Right lobe of liver (tissue), 6 donors: ENCODE data around the gene BARX2. TPM values are rescaled to one million over a fixed set of nuclear protein-coding genes. Genes with fewer than 3 reads are reported as not detected.

ENCODE experiments used
- ATAC-seq, 4 donors: fragments of 200-7000 bp; cut with Tn5 transposase; one replicate each; pipeline ENCODE4 v1.9.1; 2020; ENCODE audit warnings: mild to moderate bottlenecking in 4 of 4, moderate library complexity in 4 of 4
- DNase-seq, 3 donors: peaks; one replicate each; pipeline ENCODE4 v3.0.0-alpha.2; 2020
- H3K27ac ChIP-seq, 3 donors: fragments of 200-600 bp; one replicate each; pipeline ENCODE4 v1.8.0; 2022
- H3K27me3 ChIP-seq, 2 donors: fragments of 200-600 bp; one replicate each; pipeline ENCODE4 v1.8.0; 2022
- H3K36me3 ChIP-seq, 4 donors: fragments of 200-600 bp; sonication (generic) in 1 of 4; one replicate each; pipeline versions ENCODE4 v1.5.1 to v1.8.0; 2017 to 2022; ENCODE audit warnings: control low read depth in 1 of 4
- H3K4me1 ChIP-seq, 4 donors: fragments of 200-600 bp; sonication (generic) in 1 of 4; one replicate each; pipeline versions ENCODE4 v1.5.1 to v1.8.0; 2017 to 2022; ENCODE audit warnings: control low read depth in 1 of 4
- H3K4me3 ChIP-seq, 3 donors: fragments of 200-600 bp; one replicate each; pipeline ENCODE4 v1.8.0; 2022
- H3K9me3 ChIP-seq, 4 donors: fragments of 200-600 bp; sonication (generic) in 1 of 4; one replicate each; pipeline versions ENCODE4 v1.5.1 to v1.8.0; 2017 to 2022; ENCODE audit warnings: control low read depth in 1 of 4
- POLR2A ChIP-seq: fragments of 450-650 bp; IDR thresholded peaks from one replicate; pipeline ENCODE4 v1.6.1; 2017; ENCODE audit warnings: antibody characterized with exemption, mild to moderate bottlenecking
- WGBS: methylation state at CpG from one replicate; pipeline ENCODE4 v1.1.6; 2018; ENCODE audit warnings: low coverage, low lambda C conversion rate; ENCODE audit not compliant: insufficient coverage; ENCODE audit errors: missing lambda C conversion rate; 5-methylcytosine and 5-hydroxymethylcytosine counted together
- intact Hi-C, 2 donors: fragments of 100-400 bp; cut with DNase I; formaldehyde crosslinking; loops; one replicate each; pipeline versions ENCODE4 v1.11.2 to v1.14.1; 2022
- total RNA-seq, 6 experiments: library from RNA; depleted of rRNA in 2 of 6; stranded (reverse); fragments of >200 nt in 2 of 6; fragmentation: NEBNext Ultra II Directional in 3 of 6; extraction: Animal tissue kit (Norgen Biotek cat#: 25700) in 3 of 6; gene quantifications; one replicate each; pipeline versions ENCODE4 v1.1.0 to v1.2.4, GENCODE V29; 2016 to 2023
- TF ChIP-seq, protein P1 (sequence below), 4 donors: fragments of 200-600 bp in 3 of 4; fragments of 450-650 bp in 1 of 4; IDR thresholded peaks; one replicate each; pipeline versions ENCODE4 v1.5.1 to v1.8.0; 2016 to 2022; ENCODE audit warnings: antibody characterized with exemption in 4 of 4, mild to moderate bottlenecking in 2 of 4
- donor health status: DM: no; HTN: yes; CAD: no.
- donor health status: DM: no; HTN: no; CAD: no.
- donor health status: DM: no; HTN: no; CAD: no.
- donor health status: DM: no; HTN: yes; CAD: no.
- donor health status: DM: no; HTN: yes; CAD: no.

Gene BARX2
- total RNA-seq, 6 experiments from 2014 or later, result not detected

DNA sequence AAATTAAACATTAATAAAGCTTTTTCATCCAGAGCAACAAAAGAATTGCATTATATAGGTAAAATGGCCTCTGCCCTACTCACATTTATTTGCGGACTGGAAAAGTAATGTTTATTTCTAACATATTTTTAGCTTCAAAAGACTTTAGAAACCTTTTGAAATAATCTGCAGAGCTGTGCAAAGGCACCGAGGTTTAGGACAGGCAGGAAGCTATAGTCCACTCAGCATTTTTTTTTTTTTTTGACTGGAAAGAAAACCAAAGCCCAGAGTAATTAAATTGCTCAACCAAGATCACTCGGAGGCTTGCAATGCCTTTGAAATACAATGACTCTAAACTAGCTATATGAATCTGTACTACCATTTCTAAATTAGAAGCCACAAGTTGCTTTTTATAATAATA lies 19.1 kb downstream of the BARX2 start:
- intact Hi-C loops, result no loop called here

DNA sequence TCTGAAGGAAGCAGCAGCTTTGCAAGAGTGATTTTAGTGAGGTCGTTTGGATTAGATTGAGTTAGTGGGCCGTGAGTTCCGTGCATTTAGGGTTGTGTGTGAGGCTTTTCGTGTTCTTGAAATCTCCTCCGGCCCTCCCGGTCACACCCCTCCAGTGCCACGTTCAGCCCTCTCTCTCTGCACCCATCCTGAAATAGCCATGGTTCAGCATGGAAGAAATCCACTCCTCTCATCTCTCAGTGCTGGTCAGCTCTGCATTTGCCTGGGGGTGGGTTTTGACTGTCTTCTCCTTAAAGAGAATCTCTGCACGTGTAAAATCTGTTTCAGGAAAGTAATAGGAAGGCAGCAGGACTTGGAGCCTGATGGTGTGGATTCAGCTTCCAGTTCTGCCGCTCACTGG lies 19.8 kb downstream of the BARX2 start:
- no peaks in the 10 kb centered on the region for H3K9me3 ChIP-seq
- intact Hi-C loops, result no loop called here
- DNase-seq, result no peak
- H3K27ac ChIP-seq, result no peak overlapping the region
- ATAC-seq, result no peak
- H3K27me3 ChIP-seq, result no peaks in the 10 kb centered on the region
- no peaks in the 10 kb centered on the region for H3K4me1 ChIP-seq
- TF ChIP-seq, protein P1, sequence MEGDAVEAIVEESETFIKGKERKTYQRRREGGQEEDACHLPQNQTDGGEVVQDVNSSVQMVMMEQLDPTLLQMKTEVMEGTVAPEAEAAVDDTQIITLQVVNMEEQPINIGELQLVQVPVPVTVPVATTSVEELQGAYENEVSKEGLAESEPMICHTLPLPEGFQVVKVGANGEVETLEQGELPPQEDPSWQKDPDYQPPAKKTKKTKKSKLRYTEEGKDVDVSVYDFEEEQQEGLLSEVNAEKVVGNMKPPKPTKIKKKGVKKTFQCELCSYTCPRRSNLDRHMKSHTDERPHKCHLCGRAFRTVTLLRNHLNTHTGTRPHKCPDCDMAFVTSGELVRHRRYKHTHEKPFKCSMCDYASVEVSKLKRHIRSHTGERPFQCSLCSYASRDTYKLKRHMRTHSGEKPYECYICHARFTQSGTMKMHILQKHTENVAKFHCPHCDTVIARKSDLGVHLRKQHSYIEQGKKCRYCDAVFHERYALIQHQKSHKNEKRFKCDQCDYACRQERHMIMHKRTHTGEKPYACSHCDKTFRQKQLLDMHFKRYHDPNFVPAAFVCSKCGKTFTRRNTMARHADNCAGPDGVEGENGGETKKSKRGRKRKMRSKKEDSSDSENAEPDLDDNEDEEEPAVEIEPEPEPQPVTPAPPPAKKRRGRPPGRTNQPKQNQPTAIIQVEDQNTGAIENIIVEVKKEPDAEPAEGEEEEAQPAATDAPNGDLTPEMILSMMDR (IDR thresholded peaks at IDR 0.05), result no peak
- TF ChIP-seq POLR2A, result no peak
- no peak overlapping the region for H3K4me3 ChIP-seq
- WGBS, result 44% methylated on average over 9 of the region's 9 CpGs
- H3K36me3 ChIP-seq, result no peaks in the 10 kb centered on the region

More for the DNA sequence above, 19.1 kb downstream of the BARX2 start:
- no peaks in the 10 kb centered on the region for H3K4me1 ChIP-seq
- DNase-seq (no peak), ATAC-seq (no peak)
- 45% methylated on average over 3 of the region's 3 CpGs for WGBS
- no peak for TF ChIP-seq POLR2A
- TF ChIP-seq, protein P1 (IDR thresholded peaks at IDR 0.05), result no peak
- H3K9me3 ChIP-seq, result no peaks in the 10 kb centered on the region
- H3K27ac ChIP-seq, result no peak overlapping the region
- no peaks in the 10 kb centered on the region for H3K27me3 ChIP-seq
- H3K4me3 ChIP-seq, result no peak overlapping the region
- H3K36me3 ChIP-seq, result no peaks in the 10 kb centered on the region

DNA sequence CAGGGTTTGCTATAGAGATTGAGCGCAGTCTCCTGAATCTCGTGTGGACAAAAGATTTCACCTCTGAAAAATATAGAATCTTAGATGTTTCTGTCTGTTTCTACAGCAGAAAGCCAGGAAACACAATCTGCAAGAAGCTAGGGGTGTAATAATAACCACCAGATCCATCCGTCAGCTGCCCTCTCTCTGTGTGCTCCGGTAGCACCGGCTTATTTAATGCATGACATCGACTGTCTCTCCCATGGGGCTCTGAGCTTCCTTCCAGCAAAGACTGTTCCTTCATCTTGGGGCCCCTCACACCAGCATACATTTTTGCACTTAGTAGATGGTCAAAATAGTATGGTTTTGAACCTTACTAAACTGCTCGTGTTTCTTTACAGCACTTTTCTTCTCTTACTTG lies 20.2 kb downstream of the BARX2 start:
- TF ChIP-seq, protein P1 (IDR thresholded peaks at IDR 0.05), result no peak
- no peak for TF ChIP-seq POLR2A
- no peak for DNase-seq
- no peak overlapping the region for H3K4me3 ChIP-seq
- ATAC-seq, result no peak
- WGBS, result 67% methylated on average over 6 of the region's 7 CpGs
- H3K9me3 ChIP-seq, result no peaks in the 10 kb centered on the region
- no peaks in the 10 kb centered on the region for H3K36me3 ChIP-seq
- H3K27ac ChIP-seq, result no peak overlapping the region
- H3K27me3 ChIP-seq, result no peaks in the 10 kb centered on the region
- no peaks in the 10 kb centered on the region for H3K4me1 ChIP-seq
- intact Hi-C loops, result no loop called here

DNA sequence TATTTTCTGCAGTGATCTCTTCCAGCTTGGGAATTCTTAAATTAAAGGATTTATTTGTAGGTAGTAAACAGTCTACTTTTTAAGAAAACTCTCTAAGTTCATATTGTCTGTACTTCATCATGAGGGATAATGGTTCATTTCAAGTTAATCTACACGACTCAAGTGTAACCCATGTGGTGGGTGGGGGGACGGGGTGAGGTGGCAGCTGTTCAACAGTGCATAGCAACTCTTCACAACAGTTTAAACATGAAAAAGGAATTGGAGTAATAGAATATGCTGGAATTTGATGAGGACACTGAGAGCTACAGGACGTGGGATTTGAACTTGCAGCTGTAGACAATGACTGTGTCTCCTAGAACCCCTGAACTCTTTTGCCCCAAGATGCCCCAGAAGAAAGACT lies 20.8 kb downstream of the BARX2 start:
- H3K9me3 ChIP-seq, result no peaks in the 10 kb centered on the region
- intact Hi-C loops, result no loop called here
- H3K36me3 ChIP-seq, result no peaks in the 10 kb centered on the region
- H3K27me3 ChIP-seq, result no peaks in the 10 kb centered on the region
- no peak overlapping the region for H3K4me3 ChIP-seq
- ATAC-seq (no peak), DNase-seq (no peak)
- 47% methylated on average over 3 of the region's 3 CpGs for WGBS
- H3K27ac ChIP-seq, result no peak overlapping the region
- TF ChIP-seq POLR2A, result no peak
- TF ChIP-seq, protein P1 (IDR thresholded peaks at IDR 0.05), result no peak
- no peaks in the 10 kb centered on the region for H3K4me1 ChIP-seq
